HG03095 (cell line): ENCODE data around the gene MCEMP1.
"Not testable (repeated sequence)": the region's sequence is repeated elsewhere in the genome, so short reads cannot be mapped to it uniquely, and the experiment has no call there.

ENCODE experiments used
- ATAC-seq: cut with Tn5 transposase; IDR thresholded peaks from one replicate; pipeline ENCODE4 v1.9.1; 2021; ENCODE audit warnings: moderate library complexity; ENCODE audit not compliant: unreplicated experiment

Gene MCEMP1

DNA sequence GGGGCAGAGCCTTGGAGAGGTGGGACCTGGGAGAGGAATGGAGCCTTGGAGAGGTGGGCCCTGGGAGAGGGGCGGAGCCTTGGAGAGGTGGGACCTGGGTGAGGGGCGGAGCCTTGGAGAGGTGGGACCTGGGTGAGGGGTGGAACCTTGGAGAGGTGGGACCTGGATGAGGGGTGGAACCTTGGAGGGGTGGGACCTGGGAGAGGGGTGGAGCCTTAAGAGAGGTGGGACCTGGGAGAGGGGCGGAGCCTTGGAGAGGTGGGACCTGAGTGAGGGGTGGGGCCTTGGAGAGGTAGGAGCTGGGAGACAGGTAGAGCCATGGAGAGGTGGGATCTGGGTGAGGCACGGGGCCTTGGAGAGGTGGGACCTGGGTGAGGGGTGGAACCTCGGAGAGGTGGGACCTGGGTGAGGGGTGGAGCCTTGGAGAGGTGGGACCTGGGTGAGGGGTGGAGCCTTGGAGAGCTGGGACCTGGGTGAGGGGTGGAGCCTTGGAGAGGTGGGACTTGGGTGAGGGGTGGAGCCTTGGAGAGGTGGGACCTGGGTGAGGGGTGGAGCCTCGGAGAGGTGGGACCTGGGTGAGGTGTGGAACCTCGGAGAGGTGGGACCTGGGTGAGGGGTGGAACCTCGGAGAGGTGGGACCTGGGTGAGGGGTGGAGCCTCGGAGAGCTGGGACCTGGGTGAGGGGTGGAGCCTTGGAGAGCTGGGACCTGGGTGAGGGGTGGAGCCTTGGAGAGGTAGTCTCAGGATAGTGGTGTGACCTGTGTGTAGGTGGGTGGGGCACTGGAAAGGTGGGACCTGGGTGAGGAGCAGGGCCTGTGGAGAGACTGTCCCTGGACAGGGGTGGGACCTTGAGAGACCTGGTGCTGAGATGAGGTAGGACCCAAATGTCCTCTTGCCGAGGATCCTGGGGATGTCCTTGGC, 33.0 kb upstream of the MCEMP1 start:
- not testable (repeated sequence) for ATAC-seq

DNA sequence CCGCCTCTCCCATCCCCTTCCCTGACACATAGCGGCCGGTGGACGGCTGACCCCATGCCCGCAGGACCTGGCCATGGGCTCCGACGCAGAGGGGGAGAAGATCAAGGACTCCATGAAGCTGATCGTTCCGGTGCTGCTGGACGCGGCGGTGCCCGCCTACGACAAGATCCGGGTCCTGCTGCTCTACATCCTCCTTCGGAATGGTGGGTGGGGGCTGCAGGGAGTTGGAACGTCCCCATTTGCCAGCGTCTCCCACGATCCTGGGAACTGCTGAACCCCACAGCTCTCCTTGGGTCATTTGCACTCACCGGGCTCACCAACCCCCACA, 32.4 kb upstream of the MCEMP1 start:
- no peak for ATAC-seq

- no peak for ATAC-seq
Observed at GRCh38 chr19:7645163-7645562, 31.7 kb upstream of the MCEMP1 start.

DNA sequence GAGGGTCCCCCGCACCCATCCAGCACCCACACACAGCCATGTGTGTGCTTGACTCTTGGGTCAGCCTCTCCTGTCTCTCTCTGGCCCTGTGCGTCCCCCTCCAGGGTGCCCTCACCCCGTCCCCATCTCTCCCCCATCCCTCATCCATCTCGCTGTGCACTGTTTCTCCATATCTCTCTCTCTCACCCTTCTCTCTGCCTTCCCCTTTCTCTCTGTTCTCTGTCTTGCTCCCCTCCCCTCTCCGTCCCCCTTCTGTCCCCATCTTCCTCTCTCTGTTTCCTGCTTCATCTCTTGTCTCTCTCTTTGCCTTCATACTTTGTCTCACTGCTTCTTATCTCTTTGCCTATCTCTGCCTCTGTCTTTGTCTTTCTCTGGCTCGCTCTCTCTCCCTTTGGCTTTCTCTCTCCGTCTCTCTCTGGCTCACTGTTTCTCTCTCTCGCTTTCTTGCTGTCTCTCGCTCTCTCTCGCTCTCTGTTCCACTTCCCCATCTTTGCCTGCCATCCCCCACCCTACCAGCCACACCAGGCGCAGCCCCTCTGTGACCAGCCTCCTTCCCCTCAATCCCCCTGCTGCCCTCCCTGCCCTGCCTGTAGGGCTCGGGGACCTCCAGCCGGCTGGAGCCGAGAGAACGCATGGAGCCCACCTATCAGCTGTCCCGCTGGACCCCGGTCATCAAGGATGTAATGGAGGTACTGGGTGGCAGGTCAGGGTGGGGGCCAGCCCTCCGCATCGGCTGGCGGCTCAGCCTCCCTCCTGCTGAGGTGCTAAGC, 31.0 kb upstream of the MCEMP1 start:
- ATAC-seq, result no peak

- ATAC-seq, result no peak
Observed at GRCh38 chr19:7646426-7646700, 30.5 kb upstream of the MCEMP1 start.

- no peak for ATAC-seq
Observed at GRCh38 chr19:7647156-7647555, 29.7 kb upstream of the MCEMP1 start.

DNA sequence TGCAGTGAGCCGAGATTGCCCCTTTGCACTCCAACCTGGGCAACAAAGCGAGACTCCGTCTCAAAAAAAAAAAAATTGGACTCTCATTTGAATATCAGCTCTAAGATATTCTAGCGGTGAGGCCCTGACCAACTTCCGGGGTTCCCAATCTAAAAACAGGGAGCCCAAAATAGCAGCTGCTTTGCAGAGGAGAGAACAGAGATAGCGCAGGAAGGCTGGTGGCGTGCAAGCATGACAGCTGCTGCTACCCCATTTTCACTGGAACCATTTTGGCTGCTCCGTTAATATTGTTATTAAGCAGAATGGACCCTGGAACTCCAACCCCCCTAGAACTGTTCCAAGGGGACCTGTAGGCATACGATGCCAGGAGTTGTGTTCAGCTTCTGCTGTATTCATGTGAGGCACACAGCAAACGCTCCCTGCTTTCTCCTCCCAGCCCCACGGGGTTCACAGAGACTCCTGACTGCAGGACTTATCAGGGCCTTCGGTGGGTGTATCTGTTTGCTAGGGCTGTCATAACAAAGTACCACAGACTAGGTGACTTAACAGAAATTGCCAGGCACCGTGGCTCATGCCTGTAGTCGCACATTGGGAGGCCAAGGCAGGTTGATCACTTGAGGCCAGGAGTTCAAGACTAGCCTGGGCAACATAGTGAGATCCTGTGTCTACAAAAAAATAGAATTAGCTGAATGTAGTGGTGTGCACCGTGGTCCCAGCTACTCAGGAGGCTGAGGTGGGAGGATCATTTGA, 28.4 kb upstream of the MCEMP1 start:
- ATAC-seq, result no peak

DNA sequence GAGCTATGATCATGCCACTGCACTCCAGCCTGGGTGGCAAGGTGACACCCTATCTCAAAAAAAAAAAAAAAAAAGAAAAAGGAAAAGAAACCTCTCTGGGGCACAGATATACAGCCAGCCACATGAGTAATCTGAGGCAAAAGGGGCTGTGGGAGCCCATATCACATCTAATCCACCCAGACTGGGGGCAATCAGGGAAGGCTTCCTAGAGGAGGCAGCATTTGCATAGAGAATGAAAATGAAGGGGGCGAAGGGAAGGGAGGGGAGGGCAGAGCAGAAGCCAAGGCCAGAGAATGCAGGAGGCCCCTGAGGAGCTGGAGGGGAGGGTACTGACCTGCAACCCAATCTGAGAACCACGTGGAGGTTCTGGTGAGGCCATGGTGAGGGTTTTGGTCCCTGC, 26.7 kb upstream of the MCEMP1 start:
- no peak for ATAC-seq

DNA sequence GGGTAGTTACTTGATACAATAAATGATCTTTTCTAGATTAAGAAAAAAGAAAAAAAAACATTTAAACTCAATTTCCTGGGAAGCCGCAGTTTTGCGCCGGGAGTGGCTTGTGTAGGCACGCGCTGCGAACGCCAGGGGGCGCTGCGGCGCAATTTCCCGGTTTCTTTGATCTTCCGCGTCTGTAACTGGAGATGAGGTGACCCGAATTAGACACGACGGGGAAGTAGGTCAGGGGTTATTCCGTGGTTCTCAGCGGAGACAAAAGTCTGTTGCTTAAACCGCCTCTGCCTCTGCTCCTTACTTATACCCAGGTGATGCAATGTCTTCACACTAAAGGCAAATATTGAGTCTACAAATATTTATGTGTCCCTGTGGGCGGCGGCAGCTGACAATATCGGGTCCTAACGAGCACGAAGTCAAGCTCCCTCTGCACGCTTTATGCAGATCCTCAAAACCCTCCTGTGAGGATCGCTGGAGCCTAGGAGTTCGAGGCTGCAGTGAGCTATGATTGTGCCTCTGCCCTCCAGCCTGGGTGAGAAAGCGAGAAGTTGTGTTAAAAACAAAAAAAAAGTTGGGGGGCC, 24.7 kb upstream of the MCEMP1 start:
- ATAC-seq, result no peak

GRCh38 chr19:7654401-7654800, 22.5 kb upstream of the MCEMP1 start:
- no peak for ATAC-seq

DNA sequence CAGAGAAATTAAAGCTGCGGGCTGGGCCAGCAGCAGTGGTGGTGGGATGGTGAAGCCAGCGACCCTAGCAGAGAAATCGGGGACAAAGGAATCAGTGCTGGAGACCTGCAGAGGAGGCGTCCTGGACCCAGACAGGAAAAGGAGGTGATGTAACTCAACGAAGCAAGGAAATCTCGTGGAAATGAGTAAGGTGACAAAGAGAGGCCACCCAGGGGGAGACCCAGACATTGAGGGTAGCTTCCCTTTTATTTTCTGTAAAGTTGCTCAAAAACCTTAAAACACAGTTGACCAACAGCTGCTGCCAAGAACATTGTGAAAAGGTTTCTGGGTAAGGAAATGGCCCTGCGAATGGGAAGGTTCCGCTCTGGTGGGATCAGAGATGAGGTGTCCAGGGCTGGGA, 21.3 kb upstream of the MCEMP1 start:
- ATAC-seq, result no peak

DNA sequence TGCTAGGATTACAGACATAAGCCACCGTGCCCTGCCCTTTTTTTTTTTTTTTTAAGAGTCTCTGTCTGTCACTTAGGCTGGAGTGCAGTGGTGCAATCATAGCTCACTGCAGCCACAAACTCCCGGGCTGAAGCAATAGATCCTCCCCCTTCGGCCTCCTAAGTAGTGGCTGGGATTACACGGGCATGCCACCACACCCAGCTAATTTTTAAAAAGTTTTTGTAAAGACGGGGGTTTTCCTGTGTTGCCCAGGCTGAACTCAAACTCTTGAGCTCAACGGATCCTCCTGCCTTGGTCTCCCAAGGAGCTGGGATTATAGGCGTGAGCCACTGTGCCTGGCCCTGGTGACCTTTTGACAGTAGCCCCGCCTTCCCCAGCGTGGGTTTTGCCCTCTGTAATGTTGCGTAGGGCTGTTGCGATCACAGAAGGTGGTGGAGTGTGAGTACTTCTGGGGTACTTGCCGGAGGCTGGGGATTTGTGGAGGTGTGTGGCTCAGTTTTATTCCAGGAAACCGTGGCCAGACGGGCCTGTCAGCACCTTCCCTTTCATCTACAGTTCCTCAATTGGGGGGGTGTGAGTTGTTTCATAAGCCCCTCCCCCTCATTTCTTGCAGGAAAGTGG, 19.6 kb upstream of the MCEMP1 start:
- ATAC-seq, result no peak

- peak; percentile 50 for ATAC-seq
Observed at GRCh38 chr19:7658219-7658686, 18.6 kb upstream of the MCEMP1 start.

- ATAC-seq, result no peak
Observed at GRCh38 chr19:7661744-7662538, 14.9 kb upstream of the MCEMP1 start.

DNA sequence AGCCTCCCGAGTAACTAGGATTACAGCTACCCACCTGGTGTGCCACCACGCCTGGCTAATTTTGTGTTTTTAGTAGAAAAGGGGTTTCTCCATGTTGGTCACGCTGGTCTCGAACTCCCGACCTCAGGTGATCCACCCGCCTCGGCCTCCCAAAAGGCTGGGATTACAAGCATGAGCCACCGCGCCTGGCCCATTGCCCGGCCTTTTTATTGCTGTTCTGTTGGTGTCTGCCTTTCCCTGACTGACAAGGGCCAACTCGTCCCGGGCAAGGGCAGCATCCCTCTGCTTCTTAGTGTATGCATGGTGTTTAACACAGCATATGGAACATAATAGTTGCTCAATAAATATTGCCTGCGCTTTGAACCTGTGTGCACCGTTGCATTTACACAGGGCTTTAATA, 14.2 kb upstream of the MCEMP1 start:
- no peak for ATAC-seq

GRCh38 chr19:7663706-7664105, 13.2 kb upstream of the MCEMP1 start:
- ATAC-seq, result no peak

GRCh38 chr19:7665076-7665475, 11.8 kb upstream of the MCEMP1 start:
- ATAC-seq, result no peak

DNA sequence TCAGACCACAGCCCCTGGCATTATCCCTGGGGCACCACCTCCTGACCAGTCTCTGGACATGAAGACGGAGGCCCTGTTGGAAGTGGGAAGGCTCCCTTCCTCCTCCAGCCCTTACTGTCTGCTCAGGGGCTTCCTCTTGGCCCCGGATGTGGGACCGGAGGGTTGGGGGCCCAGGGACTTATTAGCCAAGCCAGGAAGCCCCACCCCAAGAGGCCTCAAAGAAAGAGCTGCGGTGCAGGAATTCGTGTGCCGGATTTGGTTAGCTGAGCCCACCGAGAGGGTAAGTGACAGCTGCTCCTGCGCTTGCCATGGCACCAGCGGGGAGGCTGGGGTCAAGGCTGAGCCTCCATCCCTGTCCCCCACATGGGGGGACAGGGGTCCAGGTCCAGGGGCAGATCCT, 8.0 kb upstream of the MCEMP1 start, which contains the start of gene RETN:
Gene RETN, plus strand, starts transcription at position 208 of the 400 bp plus-strand sequence. CDS start 278 bp downstream, outside the sequence.
- no peak for ATAC-seq

GRCh38 chr19:7669641-7670040, 7.2 kb upstream of the MCEMP1 start:
- ATAC-seq, result no peak
